ENCODE measurements around the gene BTBD9. TPM values are rescaled to one million over a fixed set of nuclear protein-coding genes. Genes with fewer than 3 reads are reported as not detected.

BTBD9 gene
- total RNA-seq, 1 experiment from 2014 or later, result 19.4 TPM

DNA sequence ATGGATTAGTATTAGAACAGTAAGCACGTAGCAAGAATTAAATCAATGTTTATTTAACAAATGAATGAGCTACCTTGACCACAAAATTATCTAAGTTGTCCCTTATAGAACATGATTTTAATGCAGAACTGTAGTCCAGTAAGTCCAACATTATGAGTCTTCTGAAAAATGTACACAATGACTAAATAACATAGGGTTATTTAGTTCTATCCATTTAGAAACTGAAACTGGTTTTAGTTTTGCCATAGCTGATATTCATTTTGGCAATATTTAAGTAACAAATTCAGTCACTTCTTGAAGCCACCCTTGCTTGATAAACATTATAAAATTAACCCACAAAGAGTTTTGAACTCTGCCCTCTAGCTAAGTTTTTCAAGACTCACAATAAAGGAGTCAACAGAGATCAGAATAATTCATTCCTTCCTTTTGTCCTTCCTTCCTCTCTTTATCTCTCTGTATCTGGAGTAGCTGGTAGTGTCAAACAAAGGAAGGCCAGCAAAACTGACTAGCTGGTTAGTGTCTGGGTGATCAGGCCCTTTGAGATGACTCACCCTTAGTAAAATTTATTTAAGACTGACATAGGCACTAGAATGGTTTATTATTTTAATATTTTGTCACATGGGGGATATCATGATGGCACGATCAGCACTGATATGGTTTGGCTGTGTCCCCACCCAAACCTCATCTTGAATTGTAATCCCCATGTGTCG lies 115.1 kb downstream of the BTBD9 start:
- intact Hi-C loops (cut with micrococcal nuclease; ENCODE audit: unreplicated experiment), result loop anchor here (1.0 kb wide), 1 partner anchor 46 kb away; no protein-coding TSS in a partner anchor
- no peak overlapping the region for H3K27ac Mint-ChIP-seq (ENCODE audit: unreplicated experiment)
- no peaks in the 10 kb centered on the region for H3K36me3 Mint-ChIP-seq (ENCODE audit: insufficient read depth, unreplicated experiment)
- H3K4me3 Mint-ChIP-seq (ENCODE audit: low read depth, unreplicated experiment), result no peak overlapping the region
- no peaks in the 10 kb centered on the region for H3K4me1 Mint-ChIP-seq (ENCODE audit: low read depth, unreplicated experiment)
- CTCF ChIA-PET, result no interaction called here
- H3K9me3 Mint-ChIP-seq (ENCODE audit: low read depth, unreplicated experiment), result peaks cover 6% of the 10 kb centered on the region
- TF ChIP-seq, protein P1, sequence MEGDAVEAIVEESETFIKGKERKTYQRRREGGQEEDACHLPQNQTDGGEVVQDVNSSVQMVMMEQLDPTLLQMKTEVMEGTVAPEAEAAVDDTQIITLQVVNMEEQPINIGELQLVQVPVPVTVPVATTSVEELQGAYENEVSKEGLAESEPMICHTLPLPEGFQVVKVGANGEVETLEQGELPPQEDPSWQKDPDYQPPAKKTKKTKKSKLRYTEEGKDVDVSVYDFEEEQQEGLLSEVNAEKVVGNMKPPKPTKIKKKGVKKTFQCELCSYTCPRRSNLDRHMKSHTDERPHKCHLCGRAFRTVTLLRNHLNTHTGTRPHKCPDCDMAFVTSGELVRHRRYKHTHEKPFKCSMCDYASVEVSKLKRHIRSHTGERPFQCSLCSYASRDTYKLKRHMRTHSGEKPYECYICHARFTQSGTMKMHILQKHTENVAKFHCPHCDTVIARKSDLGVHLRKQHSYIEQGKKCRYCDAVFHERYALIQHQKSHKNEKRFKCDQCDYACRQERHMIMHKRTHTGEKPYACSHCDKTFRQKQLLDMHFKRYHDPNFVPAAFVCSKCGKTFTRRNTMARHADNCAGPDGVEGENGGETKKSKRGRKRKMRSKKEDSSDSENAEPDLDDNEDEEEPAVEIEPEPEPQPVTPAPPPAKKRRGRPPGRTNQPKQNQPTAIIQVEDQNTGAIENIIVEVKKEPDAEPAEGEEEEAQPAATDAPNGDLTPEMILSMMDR (IDR thresholded peaks at IDR 0.05; ENCODE audit: unreplicated experiment), result no peak
- no TSS peak for BruUV-seq (replicated peaks)
- no peak for DNase-seq
- no peaks in the 10 kb centered on the region for H3K27me3 Mint-ChIP-seq (ENCODE audit: unreplicated experiment)

DNA sequence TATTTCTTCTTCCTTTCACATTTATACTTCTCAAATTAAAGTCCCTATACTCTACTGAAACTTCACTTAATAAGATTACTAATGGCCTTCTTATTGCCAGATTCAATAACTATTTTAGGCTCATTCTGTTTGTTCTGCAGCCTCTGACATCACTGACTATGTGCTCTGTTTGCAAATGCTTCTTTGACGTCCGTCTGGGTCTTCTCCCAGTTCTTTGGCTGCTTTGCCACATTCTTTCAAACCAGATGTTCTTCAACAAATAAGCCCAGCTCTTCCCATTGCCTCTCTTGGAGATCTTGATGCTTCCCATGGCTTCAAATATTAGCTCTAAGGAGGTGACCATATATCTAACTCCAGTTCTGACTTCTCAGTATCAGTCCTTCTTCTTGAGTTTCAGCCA lies 117.4 kb downstream of the BTBD9 start:
- no peaks in the 10 kb centered on the region for H3K4me1 Mint-ChIP-seq (ENCODE audit: low read depth, unreplicated experiment)
- no peaks in the 10 kb centered on the region for H3K36me3 Mint-ChIP-seq (ENCODE audit: insufficient read depth, unreplicated experiment)
- TF ChIP-seq, protein P1 (IDR thresholded peaks at IDR 0.05; ENCODE audit: unreplicated experiment), result no peak
- H3K27ac Mint-ChIP-seq (ENCODE audit: unreplicated experiment), result no peak overlapping the region
- no peak for DNase-seq
- no peak overlapping the region for H3K4me3 Mint-ChIP-seq (ENCODE audit: low read depth, unreplicated experiment)
- no TSS peak for BruUV-seq (replicated peaks)
- H3K9me3 Mint-ChIP-seq (ENCODE audit: low read depth, unreplicated experiment), result peaks cover 3% of the 10 kb centered on the region
- CTCF ChIA-PET, result interaction anchor here (1.1 kb wide), 1 partner anchor 12 kb away, joined by 3 read pairs; no protein-coding TSS in a partner anchor
- H3K27me3 Mint-ChIP-seq (ENCODE audit: unreplicated experiment), result no peaks in the 10 kb centered on the region
- intact Hi-C loops (cut with micrococcal nuclease; ENCODE audit: unreplicated experiment), result no loop called here

DNA sequence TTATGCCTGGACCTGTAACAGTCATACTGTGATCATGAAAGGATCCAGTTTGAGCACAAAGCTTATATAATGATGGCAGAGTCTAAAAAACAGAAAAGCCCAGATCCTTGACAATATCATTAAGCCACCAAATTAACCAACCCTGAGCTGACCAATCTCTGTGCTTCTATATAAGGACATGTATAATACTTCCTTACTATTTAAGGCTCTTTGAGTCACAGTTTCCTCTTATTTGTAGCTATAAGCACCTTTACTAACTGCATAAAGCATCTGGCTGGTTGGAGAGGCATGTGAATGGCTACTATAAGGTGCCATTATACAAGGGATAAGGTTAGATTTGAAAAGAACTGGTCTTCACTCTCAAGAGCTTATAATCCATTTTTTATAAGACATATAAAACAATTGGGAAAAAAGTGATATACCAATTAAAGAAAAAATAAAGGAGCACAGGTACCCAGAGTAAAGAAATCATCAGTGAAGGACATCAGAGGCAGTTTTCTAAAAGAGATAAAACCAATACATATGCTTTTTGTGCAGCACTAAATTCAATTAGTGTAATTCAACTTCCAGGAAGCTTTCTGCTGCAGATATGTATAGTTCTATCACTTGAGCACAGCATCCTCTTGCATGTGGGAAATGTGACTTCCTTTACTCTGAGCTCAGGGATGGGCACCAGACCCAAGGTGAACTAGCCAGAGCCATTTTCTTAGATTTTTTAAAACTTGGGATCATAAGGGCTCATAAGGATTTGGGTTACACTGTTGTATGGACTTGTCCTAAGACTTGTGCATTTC lies 121.0 kb downstream of the BTBD9 start:
- TF ChIP-seq, protein P1 (IDR thresholded peaks at IDR 0.05; ENCODE audit: unreplicated experiment), result no peak
- Mint-ChIP-seq H3K36me3 (ENCODE audit: insufficient read depth, unreplicated experiment) (no peaks in the 10 kb centered on the region), H3K9me3 (ENCODE audit: low read depth, unreplicated experiment) (no peaks in the 10 kb centered on the region), H3K4me3 (ENCODE audit: low read depth, unreplicated experiment) (no peak overlapping the region), H3K27ac (ENCODE audit: unreplicated experiment) (no peak overlapping the region), H3K27me3 (ENCODE audit: unreplicated experiment) (no peaks in the 10 kb centered on the region), H3K4me1 (ENCODE audit: low read depth, unreplicated experiment) (no peaks in the 10 kb centered on the region)
- no TSS peak for BruUV-seq (replicated peaks)
- intact Hi-C loops (cut with micrococcal nuclease; ENCODE audit: unreplicated experiment), result no loop called here
- CTCF ChIA-PET, result interaction anchor here (0.8 kb wide), 1 partner anchor 8 kb away, joined by 3 read pairs; no protein-coding TSS in a partner anchor
- no peak for DNase-seq

DNA sequence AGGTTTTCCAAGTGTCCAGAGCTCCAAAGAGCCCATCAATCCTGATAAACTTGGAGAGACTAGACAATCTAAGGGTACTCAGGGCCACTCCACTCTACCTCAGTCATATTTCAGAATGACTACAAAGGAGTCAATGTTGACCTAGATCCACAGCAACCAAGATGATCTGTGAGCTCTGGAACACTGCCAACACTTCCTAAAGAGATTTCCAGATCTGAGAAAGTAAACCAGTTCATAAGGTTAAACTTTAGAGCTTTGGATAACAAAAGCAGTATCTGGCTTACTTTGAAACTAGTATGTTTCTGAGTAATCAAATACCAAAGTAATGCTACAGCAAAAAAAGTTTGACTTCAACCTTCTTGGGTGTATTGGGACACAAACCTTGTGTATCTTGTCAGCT lies 122.7 kb downstream of the BTBD9 start:
- TF ChIP-seq, protein P1 (IDR thresholded peaks at IDR 0.05; ENCODE audit: unreplicated experiment), result no peak
- Mint-ChIP-seq H3K27me3 (ENCODE audit: unreplicated experiment) (no peaks in the 10 kb centered on the region), H3K4me3 (ENCODE audit: low read depth, unreplicated experiment) (no peak overlapping the region), H3K9me3 (ENCODE audit: low read depth, unreplicated experiment) (no peaks in the 10 kb centered on the region), H3K27ac (ENCODE audit: unreplicated experiment) (no peak overlapping the region), H3K36me3 (ENCODE audit: insufficient read depth, unreplicated experiment) (no peaks in the 10 kb centered on the region), H3K4me1 (ENCODE audit: low read depth, unreplicated experiment) (no peaks in the 10 kb centered on the region)
- intact Hi-C loops (cut with micrococcal nuclease; ENCODE audit: unreplicated experiment), result no loop called here
- CTCF ChIA-PET, result interaction anchor here (0.9 kb wide), 1 partner anchor 8 kb away, joined by 3 read pairs; no protein-coding TSS in a partner anchor
- no peak for DNase-seq
- BruUV-seq (replicated peaks), result no TSS peak

Measured in Calu3 (cell line).